GM12878 (cell line): Measurements from ENCODE around the gene ADAT3. TPM values are rescaled to one million over a fixed set of nuclear protein-coding genes. Genes with fewer than 3 reads are reported as not detected.

Source experiments
- ATAC-seq: fragments of 200-7000 bp; cut with Tn5 transposase; 3 replicates; pipeline ENCODE4 v1.9.1; 2020; ENCODE audit warnings: mild to moderate bottlenecking, moderate library complexity
- BruUV-seq: library from RNA; stranded (reverse); fragments of 400-500 nt; replicated peaks from 2 replicates; lab custom pipeline; 2021; lab: Mats Ljungman, UMichigan
- CTCF ChIA-PET: fragments of 300-600 bp; sonication (Branson Sonifier 250); formaldehyde crosslinking; extraction: SDS; loops from one replicate; lab custom pipeline; 2021; ENCODE audit warnings: inconsistent platforms; lab: Yijun Ruan, JAX
- POLR2A ChIA-PET: fragments of 350-600 bp; formaldehyde crosslinking; extraction: SDS; loops from one replicate; lab custom pipeline; 2021; ENCODE audit warnings: inconsistent platforms; lab: Charles Lee
- RAD21 ChIA-PET: fragments of 300-600 bp; sonication (Branson Sonifier 250); formaldehyde crosslinking; loops from one replicate; lab custom pipeline; 2023; ENCODE audit warnings: antibody characterized with exemption; ENCODE audit not compliant: unreplicated experiment; lab: Charles Lee
- SMC1A ChIA-PET: fragments of 300-600 bp; sonication (Branson Sonifier 250); formaldehyde crosslinking; loops from one replicate; lab custom pipeline; 2023; ENCODE audit not compliant: unreplicated experiment, uncharacterized antibody; lab: Charles Lee
- DNase-seq: peaks from one replicate; pipeline ENCODE4 v3.0.0-alpha.2; 2011; ENCODE audit warnings: low read depth, low spot score
- FAIRE-seq: peaks from 3 replicates; lab custom pipeline; 2011; peaks lifted over from hg19 to GRCh38; lab: Jason Lieb, UNC
- H2AFZ ChIP-seq: 2 replicates; pipeline ENCODE4 v1.6.0; 2011; ENCODE audit warnings: low read depth, low read length, control low read depth; ENCODE audit not compliant: control insufficient read depth
- H3K27ac ChIP-seq: 2 replicates; pipeline ENCODE4 v1.5.1; 2011; ENCODE audit warnings: control low read depth; ENCODE audit not compliant: control insufficient read depth, insufficient read depth
- H3K27me3 ChIP-seq, 2 experiments: replicated peaks in 1 of 2; 2 replicates each; pipeline versions ENCODE4 v1.6.0 to v1.6.1; 2011; ENCODE audit warnings: low read length in 1 of 2; ENCODE audit not compliant: control insufficient read depth in 2 of 2, insufficient read depth in 2 of 2
- H3K36me3 ChIP-seq, 2 experiments: 2 replicates each; pipeline ENCODE4 v1.5.1; 2011; ENCODE audit warnings: low read length in 1 of 2; ENCODE audit not compliant: control insufficient read depth in 2 of 2, insufficient read depth in 2 of 2
- H3K4me1 ChIP-seq: 2 replicates; pipeline ENCODE4 v1.6.1; 2011; ENCODE audit warnings: mild to moderate bottlenecking, low read length, moderate library complexity, mixed read lengths; ENCODE audit not compliant: control insufficient read depth, insufficient read depth
- H3K4me2 ChIP-seq: 2 replicates; pipeline ENCODE4 v1.6.0; 2011; ENCODE audit warnings: control low read depth; ENCODE audit not compliant: control insufficient read depth, insufficient read depth
- H3K4me3 ChIP-seq: fragments of 200-600 bp; sonication (generic); 2 replicates; pipeline ENCODE4 v1.5.1; 2016
- H3K79me2 ChIP-seq: 2 replicates; pipeline ENCODE4 v1.6.0; 2011; ENCODE audit warnings: low read length; ENCODE audit not compliant: control insufficient read depth, insufficient read depth
- H3K9ac ChIP-seq: 2 replicates; pipeline ENCODE4 v1.8.0; 2011; ENCODE audit warnings: low read length, control low read depth, mixed read lengths; ENCODE audit not compliant: control insufficient read depth, insufficient read depth
- H3K9me3 ChIP-seq: replicated peaks from 3 replicates; pipeline ENCODE4 v1.5.1; 2011; ENCODE audit warnings: mild to moderate bottlenecking, low read length; ENCODE audit not compliant: control insufficient read depth, insufficient read depth
- H4K20me1 ChIP-seq: 2 replicates; pipeline ENCODE4 v1.6.0; 2011; ENCODE audit not compliant: control insufficient read depth, insufficient read depth
- BHLHE40 ChIP-seq, 2 experiments: fragments of 450-650 bp in 1 of 2; IDR thresholded peaks; 2 replicates each; pipeline ENCODE4 v1.6.1; 2011 to 2017; ENCODE audit warnings: low read depth in 2 of 2, borderline replicate concordance in 1 of 2, improper control_type of control experiment in 1 of 2, low read length in 1 of 2, mild to moderate bottlenecking in 1 of 2
- IKZF1 ChIP-seq: fragments of 450-650 bp; conservative IDR thresholded peaks from 2 replicates; pipeline ENCODE4 v1.6.1; 2017; ENCODE audit warnings: antibody characterized with exemption, mild to moderate bottlenecking
- PBX3 ChIP-seq: IDR thresholded peaks from 2 replicates; pipeline ENCODE4 v1.6.1; 2011; ENCODE audit warnings: mild to moderate bottlenecking, low read depth, low read length, moderate library complexity; ENCODE audit not compliant: insufficient replicate concordance
- RBBP5 ChIP-seq: fragments of 200-600 bp; sonication (generic); conservative IDR thresholded peaks from 2 replicates; pipeline ENCODE4 v1.6.1; 2016
- WGBS: methylation state at CpG from one replicate; pipeline ENCODE4 v1.1.6; 2016; ENCODE audit warnings: low lambda C conversion rate; ENCODE audit not compliant: insufficient replicate concordance, insufficient coverage; ENCODE audit errors: missing lambda C conversion rate; 5-methylcytosine and 5-hydroxymethylcytosine counted together
- in situ Hi-C: fragments of 300-500 bp; cut with MboI; formaldehyde crosslinking; loops from 9 replicates; pipeline ENCODE4 v1.14.3; 2018; ENCODE audit warnings: mixed read lengths
- intact Hi-C: fragments of 100-400 bp; cut with micrococcal nuclease; formaldehyde crosslinking; loops from one replicate; pipeline ENCODE4 v1.14.2; 2022; ENCODE audit not compliant: unreplicated experiment
- polyA plus RNA-seq, 11 experiments: library from polyadenylated mRNA; depleted of rRNA in 4 of 11; unstranded in 6 of 11; stranded (reverse) in 5 of 11; fragments of >200 nt; fragmentation: Nextera tagmentation in 4 of 11; fragmentation: Illumina TruSeq in 1 of 11; extraction: Ambion mirVana in 4 of 11; extraction: Trizol in 1 of 11; gene quantifications; 1 replicate in 1 of 11; 2 replicates in 10 of 11; pipeline versions ENCODE4 v1.2.1 to v1.2.3, GENCODE V29; 2011 to 2016; ENCODE audit warnings: inconsistent platforms in 2 of 11, missing spikeins in 2 of 11, low read depth in 1 of 11
- total RNA-seq, 4 experiments: library from RNA; depleted of rRNA in 3 of 4; stranded (reverse); fragments of >200 nt in 3 of 4; fragmentation: Illumina TruSeq in 1 of 4; extraction: Trizol in 1 of 4; gene quantifications; 2 replicates each; pipeline versions ENCODE4 v1.2.1 to v1.2.3, GENCODE V29; 2013 to 2021
- TF ChIP-seq, protein P1 (sequence below): IDR thresholded peaks from 2 replicates; pipeline ENCODE4 v1.6.1; 2011; ENCODE audit warnings: low read depth, low read length, improper control_type of control experiment, borderline replicate concordance

Gene ADAT3
- total and polyA plus RNA-seq, 10 of the 15 experiments (the other 5 are each of a cell fraction or from before 2014, with no cell fraction given): 0.27 to 11.8 (median 7.7) TPM; not detected in 3

DNA sequence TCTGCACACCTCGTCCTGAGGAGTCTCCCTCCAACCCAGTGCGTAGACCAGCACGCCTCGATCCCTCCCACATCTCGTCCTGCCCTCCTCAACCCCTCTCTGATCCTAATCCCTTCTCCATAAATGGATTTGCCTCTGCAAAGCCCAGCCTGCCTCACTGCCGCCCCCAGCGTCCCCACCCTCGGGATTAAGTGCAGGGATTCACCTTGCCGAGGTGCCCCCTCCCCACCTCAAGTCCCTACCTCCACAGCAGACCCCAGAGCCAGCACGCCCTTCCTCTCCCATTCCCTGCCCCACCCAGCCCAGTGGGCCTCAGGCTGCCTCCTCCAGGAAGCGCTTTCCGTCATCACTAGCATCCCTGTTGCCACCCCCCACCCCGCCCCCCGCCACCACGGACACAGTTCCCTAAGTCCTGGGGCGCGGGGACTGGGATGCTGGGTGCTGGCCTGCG lies 45.8 kb upstream of the ADAT3 start:
- no peak for FAIRE-seq
- CTCF ChIA-PET: interaction anchor here (2.8 kb wide), 1 partner anchor 10 kb away, joined by 11 read pairs; the partner anchor contains the start of gene REXO1
- intact Hi-C loops: no loop called here

More for the DNA sequence above, 45.8 kb upstream of the ADAT3 start:
- WGBS: 68% methylated on average over 14 of the region's 18 CpGs
- RAD21 ChIA-PET: interaction anchor here (0.6 kb wide), 1 partner anchor 22 kb away, joined by 3 read pairs; no protein-coding TSS in a partner anchor
- Histone ChIP-seq H3K9me3 (no peaks in the 10 kb centered on the region), H3K4me2 (peak overlapping the region; percentile 55; the same call in 1 of the 2 replicates), H3K36me3 (peaks cover 0 to 1% of the 10 kb centered on the region in 2 experiments; a peak in 1 of 4 replicates), H3K4me3 (no peak overlapping the region), H3K27me3 (no peaks in the 10 kb centered on the region), H3K27ac (no peak overlapping the region), H2AFZ (no peak overlapping the region), H3K4me1 (peaks cover 12% of the 10 kb centered on the region), H4K20me1 (peaks cover 7% of the 10 kb centered on the region; the same call in 1 of the 2 replicates), H3K79me2 (peaks cover 78% of the 10 kb centered on the region), H3K9ac (no peak overlapping the region)
- BruUV-seq: no TSS peak
- no peak for TF ChIP-seq BHLHE40 (IDR thresholded peaks at IDR 0.05; ENCODE audit: borderline replicate concordance in 1 of 2, low read depth in 2 of 2, low read length in 1 of 2)
- no peak for TF ChIP-seq RBBP5
- 0 out of 2 replicates have a peak, but pooled peaks have one; percentile 28 for TF ChIP-seq IKZF1
- TF ChIP-seq, protein P1, sequence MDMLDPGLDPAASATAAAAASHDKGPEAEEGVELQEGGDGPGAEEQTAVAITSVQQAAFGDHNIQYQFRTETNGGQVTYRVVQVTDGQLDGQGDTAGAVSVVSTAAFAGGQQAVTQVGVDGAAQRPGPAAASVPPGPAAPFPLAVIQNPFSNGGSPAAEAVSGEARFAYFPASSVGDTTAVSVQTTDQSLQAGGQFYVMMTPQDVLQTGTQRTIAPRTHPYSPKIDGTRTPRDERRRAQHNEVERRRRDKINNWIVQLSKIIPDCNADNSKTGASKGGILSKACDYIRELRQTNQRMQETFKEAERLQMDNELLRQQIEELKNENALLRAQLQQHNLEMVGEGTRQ: no peak
- no peak for TF ChIP-seq PBX3
- ATAC-seq (no peak), DNase-seq (no peak)
- POLR2A ChIA-PET: interaction anchor here (2.6 kb wide), 1 partner anchor 17 kb away, joined by 15 read pairs; no protein-coding TSS in a partner anchor
- SMC1A ChIA-PET: no interaction called here
- in situ Hi-C loops: loop anchor here (25.0 kb wide), 1 partner anchor 1503 kb away; the partner anchor contains the start of gene NFIC
